Activated CD4-positive, alpha-beta T cell treated with anti-CD3 and anti-CD28 coated beads, Interleukin-2, Interleukin-4, amounts not matched to agents 100 ng/mL and 50 ng/mL, durations not matched to agents 16 hours and 8 hours (primary cell): ENCODE measurements around the gene FAM227A.
"Not testable (repeated sequence)": the region's sequence is repeated elsewhere in the genome, so short reads cannot be mapped to it uniquely, and the experiment has no call there.

ENCODE experiments used
- DNase-seq: peaks from one replicate; pipeline ENCODE4 v3.0.0-alpha.2; 2020; ENCODE audit warnings: low spot score

The FAM227A gene

GRCh38 chr22:38611559-38611958, 44.6 kb downstream of the FAM227A start:
- DNase-seq, result no peak

- no peak for DNase-seq
Measured at GRCh38 chr22:38610234-38610633, 46.0 kb downstream of the FAM227A start.

- no peak for DNase-seq
Measured at GRCh38 chr22:38608992-38609750, 47.0 kb downstream of the FAM227A start.

GRCh38 chr22:38607680-38608079, 48.5 kb downstream of the FAM227A start:
- DNase-seq, result no peak

- DNase-seq, result no peak
Measured at GRCh38 chr22:38602166-38602565, 54.0 kb downstream of the FAM227A start.

GRCh38 chr22:38601221-38601764, 54.9 kb downstream of the FAM227A start:
- no peak for DNase-seq

- DNase-seq, result no peak
Measured at GRCh38 chr22:38599466-38599865, 56.7 kb downstream of the FAM227A start.

GRCh38 chr22:38582923-38583322, 73.3 kb downstream of the FAM227A start:
- not testable (repeated sequence) for DNase-seq

- no peak for DNase-seq
Measured at GRCh38 chr22:38578505-38578904, 77.7 kb downstream of the FAM227A start.

- DNase-seq, result peak; percentile 52
Measured at GRCh38 chr22:38572065-38572464, 84.1 kb downstream of the FAM227A start.

- DNase-seq, result peak; percentile 34
Measured at GRCh38 chr22:38570779-38571364, 85.3 kb downstream of the FAM227A start.

- peak; percentile 98 for DNase-seq
Measured at GRCh38 chr22:38569972-38570778, 86.0 kb downstream of the FAM227A start, which contains the start of gene DMC1. Gene DMC1 (minus strand): TSS chr22:38570183. CDS start chr22:38568256, 1,927 bp downstream.

GRCh38 chr22:38569181-38569971, 86.8 kb downstream of the FAM227A start:
- DNase-seq, result peak; percentile 7

- no peak for DNase-seq
Measured at GRCh38 chr22:38567531-38568285, 88.5 kb downstream of the FAM227A start.

GRCh38 chr22:38566726-38567504, 89.3 kb downstream of the FAM227A start:
- DNase-seq, result no peak

GRCh38 chr22:38565441-38565840, 90.8 kb downstream of the FAM227A start:
- DNase-seq, result no peak

GRCh38 chr22:38564669-38565068, 91.5 kb downstream of the FAM227A start:
- DNase-seq, result no peak

GRCh38 chr22:38554281-38554680, 101.9 kb downstream of the FAM227A start:
- no peak for DNase-seq

- DNase-seq, result no peak
Measured at GRCh38 chr22:38549101-38549894, 106.9 kb downstream of the FAM227A start.
